Measurements from ENCODE around the gene CRYBG2. TPM values are rescaled to one million over a fixed set of nuclear protein-coding genes. Genes with fewer than 3 reads are reported as not detected.
A peak's percentile ranks its signal among the peaks of the same experiment; 100 is the strongest.
"Not testable (repeated sequence)": the region's sequence is repeated elsewhere in the genome, so short reads cannot be mapped to it uniquely, and the experiment has no call there.

CRYBG2 gene
- total RNA-seq, 3 donors from 2014 or later, result 0.16 to 0.45 (median 0.30) TPM

DNA sequence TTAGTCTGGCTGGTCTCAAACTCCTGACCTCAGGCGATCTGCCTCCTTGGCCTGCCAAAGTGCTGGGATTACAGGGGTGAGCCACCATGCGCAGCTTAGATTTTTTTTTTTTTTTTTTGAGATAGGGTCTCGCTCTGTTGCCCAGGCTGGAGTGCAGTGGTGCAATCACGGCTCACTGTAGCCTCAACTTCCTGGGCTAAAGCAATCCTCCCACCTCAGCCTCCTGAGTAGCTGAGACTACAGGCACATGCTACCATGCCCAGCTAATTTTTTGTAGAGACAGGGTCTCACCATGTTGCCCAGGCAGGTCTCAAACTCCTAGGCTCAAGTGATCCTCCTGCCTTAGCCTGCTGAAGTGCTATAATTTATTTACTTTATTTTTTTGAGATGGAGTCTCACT is 24.6 kb downstream of the CRYBG2 start:
- H3K4me3 Mint-ChIP-seq; ATAC-seq; H3K9me3 Mint-ChIP-seq; DNase-seq; H3K4me1 Mint-ChIP-seq (ENCODE audit: low read depth); H3K27me3 Mint-ChIP-seq (ENCODE audit: low read depth); H3K36me3 Mint-ChIP-seq (ENCODE audit: insufficient read depth): not testable (repeated sequence)

GRCh38 chr1:26328597-26328996 is 25.3 kb downstream of the CRYBG2 start:
- ATAC-seq, result no peak
- H3K9me3 Mint-ChIP-seq, result no peaks in the 10 kb centered on the region
- no peaks in the 10 kb centered on the region for H3K27me3 Mint-ChIP-seq (ENCODE audit: low read depth)
- no peak overlapping the region for H3K4me3 Mint-ChIP-seq
- peaks cover 1% of the 10 kb centered on the region for H3K4me1 Mint-ChIP-seq (ENCODE audit: low read depth)
- DNase-seq, result no peak
- H3K36me3 Mint-ChIP-seq (ENCODE audit: insufficient read depth), result peaks cover 3% of the 10 kb centered on the region

DNA sequence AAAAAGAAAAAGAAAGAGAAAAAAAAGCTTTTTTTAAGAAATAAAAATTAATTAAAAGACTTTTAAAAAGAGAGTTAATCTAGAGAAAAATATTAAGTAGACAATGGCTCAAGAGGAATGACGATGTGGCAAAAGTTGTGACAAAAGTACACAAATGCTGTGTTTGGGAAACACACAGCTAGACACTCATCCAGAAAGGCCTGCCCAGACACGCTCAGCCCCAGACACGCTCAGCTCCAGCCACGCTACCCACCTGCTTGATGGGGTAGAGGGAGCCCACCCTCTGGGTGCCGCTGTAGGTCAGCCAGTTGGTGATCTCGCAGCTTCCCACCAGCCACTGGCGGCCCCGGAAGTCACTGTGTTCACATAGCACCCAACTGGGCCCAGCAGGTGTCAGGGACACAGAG is 26.0 kb downstream of the CRYBG2 start:
- Mint-ChIP-seq H3K4me1 (ENCODE audit: low read depth) (peaks cover 5% of the 10 kb centered on the region), H3K4me3 (no peak overlapping the region), H3K9me3 (no peaks in the 10 kb centered on the region), H3K27me3 (ENCODE audit: low read depth) (no peaks in the 10 kb centered on the region), H3K36me3 (ENCODE audit: insufficient read depth) (peaks cover 3% of the 10 kb centered on the region)
- ATAC-seq (no peak), DNase-seq (no peak)

DNA sequence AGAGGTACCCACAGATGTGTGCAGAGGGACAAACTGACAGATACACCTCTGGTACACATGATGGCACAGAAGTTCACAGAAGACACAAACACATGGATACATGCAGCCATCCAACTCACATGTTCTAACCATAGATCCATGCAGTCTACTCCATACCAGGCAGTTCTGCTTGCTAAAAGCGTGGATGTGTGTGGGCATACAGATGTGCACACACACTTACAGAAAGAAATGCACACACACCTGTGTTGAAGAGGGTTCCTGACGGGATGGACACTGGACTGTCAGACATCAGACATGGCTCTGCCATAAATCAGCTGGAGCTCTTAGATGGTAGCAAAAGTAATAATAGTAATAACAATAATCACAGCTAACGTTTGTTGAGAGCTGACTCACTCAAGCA is 29.4 kb downstream of the CRYBG2 start:
- Mint-ChIP-seq H3K4me1 (ENCODE audit: low read depth) (peaks cover 35% of the 10 kb centered on the region), H3K4me3 (no peak overlapping the region), H3K9me3 (no peaks in the 10 kb centered on the region), H3K36me3 (ENCODE audit: insufficient read depth) (peaks cover 12% of the 10 kb centered on the region), H3K27me3 (ENCODE audit: low read depth) (no peaks in the 10 kb centered on the region)
- DNase-seq (no peak), ATAC-seq (no peak)

GRCh38 chr1:26323382-26323781 is 30.5 kb downstream of the CRYBG2 start:
- no peak for DNase-seq
- peaks cover 43% of the 10 kb centered on the region for H3K4me1 Mint-ChIP-seq (ENCODE audit: low read depth)
- no peaks in the 10 kb centered on the region for H3K9me3 Mint-ChIP-seq
- peaks cover 14% of the 10 kb centered on the region for H3K36me3 Mint-ChIP-seq (ENCODE audit: insufficient read depth)
- no peaks in the 10 kb centered on the region for H3K27me3 Mint-ChIP-seq (ENCODE audit: low read depth)
- no peak for ATAC-seq
- H3K4me3 Mint-ChIP-seq, result no peak overlapping the region

- Mint-ChIP-seq H3K36me3 (ENCODE audit: insufficient read depth) (peaks cover 14% of the 10 kb centered on the region), H3K4me1 (ENCODE audit: low read depth) (peaks cover 57% of the 10 kb centered on the region)
Observed at GRCh38 chr1:26322042-26322331, 31.9 kb downstream of the CRYBG2 start.

DNA sequence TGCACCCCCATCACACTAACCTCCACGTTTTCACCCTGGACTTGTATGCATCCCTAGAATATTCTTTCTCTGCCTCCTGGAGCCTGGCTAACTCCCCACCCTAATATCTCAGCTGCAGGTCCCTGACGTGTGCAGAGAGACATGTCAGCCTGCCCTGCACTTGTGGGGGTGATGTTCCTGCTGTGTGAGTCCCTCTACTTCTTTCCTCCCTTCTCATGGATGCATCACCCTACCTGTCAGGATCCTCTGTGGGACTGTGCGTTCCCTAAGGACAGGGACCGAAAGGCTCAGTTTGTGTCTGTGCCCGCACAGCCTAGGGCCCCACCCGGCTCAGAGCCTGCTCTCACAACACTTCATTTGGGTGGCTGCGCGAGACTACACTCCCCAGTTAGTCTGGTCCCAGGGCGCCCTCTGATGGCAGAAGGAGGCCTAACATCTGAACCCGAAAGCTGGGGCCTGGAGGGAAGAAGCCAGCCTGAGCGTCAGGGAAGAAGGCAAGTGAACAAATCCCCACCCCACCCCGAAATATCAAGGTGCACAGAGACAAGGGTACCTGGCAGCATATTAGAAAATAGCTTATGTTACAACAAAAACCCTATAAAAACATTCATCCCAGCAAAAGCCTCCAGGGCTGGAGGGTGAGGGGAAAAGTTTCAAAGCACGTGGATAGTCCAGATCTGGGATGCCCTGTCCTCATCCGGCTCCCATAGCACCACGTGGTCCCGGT is 32.5 kb downstream of the CRYBG2 start:
- Mint-ChIP-seq H3K4me1 (ENCODE audit: low read depth) (peaks cover 62% of the 10 kb centered on the region), H3K36me3 (ENCODE audit: insufficient read depth) (peaks cover 14% of the 10 kb centered on the region), H3K9me3 (no peaks in the 10 kb centered on the region), H3K4me3 (peak overlapping the region; percentile 79), H3K27me3 (ENCODE audit: low read depth) (no peaks in the 10 kb centered on the region)
- peak; percentile 97 for DNase-seq
- ATAC-seq, result peak; percentile 74 to 81

More at GRCh38 chr1:26322042-26322331, 31.9 kb downstream of the CRYBG2 start:
- no peaks in the 10 kb centered on the region for H3K27me3 Mint-ChIP-seq (ENCODE audit: low read depth)
- ATAC-seq, result no peak
- H3K9me3 Mint-ChIP-seq, result no peaks in the 10 kb centered on the region
- H3K4me3 Mint-ChIP-seq, result no peak overlapping the region
- no peak for DNase-seq

GRCh38 chr1:26320896-26321295 is 33.0 kb downstream of the CRYBG2 start:
- Mint-ChIP-seq H3K4me3 (peak overlapping the region; percentile 79), H3K36me3 (ENCODE audit: insufficient read depth) (peaks cover 14% of the 10 kb centered on the region), H3K9me3 (no peaks in the 10 kb centered on the region), H3K27me3 (ENCODE audit: low read depth) (no peaks in the 10 kb centered on the region), H3K4me1 (ENCODE audit: low read depth) (peaks cover 67% of the 10 kb centered on the region)
- DNase-seq (no peak), ATAC-seq (peak in 1 of 2 donors; percentile 4)

GRCh38 chr1:26318338-26319064 is 35.4 kb downstream of the CRYBG2 start:
- no peaks in the 10 kb centered on the region for H3K9me3 Mint-ChIP-seq
- peak; percentile 16 to 19 for ATAC-seq
- H3K4me1 Mint-ChIP-seq (ENCODE audit: low read depth), result peaks cover 87% of the 10 kb centered on the region
- DNase-seq, result peak; percentile 22
- H3K27me3 Mint-ChIP-seq (ENCODE audit: low read depth), result no peaks in the 10 kb centered on the region
- peaks cover 11% of the 10 kb centered on the region for H3K36me3 Mint-ChIP-seq (ENCODE audit: insufficient read depth)
- peak overlapping the region; percentile 91 for H3K4me3 Mint-ChIP-seq

GRCh38 chr1:26317612-26318337 is 36.2 kb downstream of the CRYBG2 start, which contains the start of gene CD52:
CD52 (plus strand) TSS chr1:26317958; CDS start chr1:26318018, 60 bp downstream.
- H3K4me3 Mint-ChIP-seq, result peak within 1 kb of the TSS; percentile 91
- peaks cover 88% of the 10 kb centered on the region for H3K4me1 Mint-ChIP-seq (ENCODE audit: low read depth)
- H3K27me3 Mint-ChIP-seq (ENCODE audit: low read depth), result no peaks in the 10 kb centered on the region
- H3K36me3 Mint-ChIP-seq (ENCODE audit: insufficient read depth), result peaks cover 11% of the 10 kb centered on the region
- ATAC-seq (peak; percentile 58 to 64), DNase-seq (peak; percentile 70)
- no peaks in the 10 kb centered on the region for H3K9me3 Mint-ChIP-seq

- DNase-seq (no peak), ATAC-seq (no peak)
- H3K27me3 Mint-ChIP-seq (ENCODE audit: low read depth), result no peaks in the 10 kb centered on the region
- H3K4me1 Mint-ChIP-seq (ENCODE audit: low read depth), result peaks cover 82% of the 10 kb centered on the region
- H3K9me3 Mint-ChIP-seq, result no peaks in the 10 kb centered on the region
- peaks cover 11% of the 10 kb centered on the region for H3K36me3 Mint-ChIP-seq (ENCODE audit: insufficient read depth)
- H3K4me3 Mint-ChIP-seq, result peak overlapping the region; percentile 91
Observed at GRCh38 chr1:26317146-26317545, 36.8 kb downstream of the CRYBG2 start.

- H3K9me3 Mint-ChIP-seq, result no peaks in the 10 kb centered on the region
- ATAC-seq (no peak), DNase-seq (no peak)
- no peaks in the 10 kb centered on the region for H3K27me3 Mint-ChIP-seq (ENCODE audit: low read depth)
- H3K4me1 Mint-ChIP-seq (ENCODE audit: low read depth), result peaks cover 74% of the 10 kb centered on the region
- peaks cover 6% of the 10 kb centered on the region for H3K36me3 Mint-ChIP-seq (ENCODE audit: insufficient read depth)
- peak overlapping the region; percentile 91 for H3K4me3 Mint-ChIP-seq
Observed at GRCh38 chr1:26315874-26316850, 37.8 kb downstream of the CRYBG2 start.

- Mint-ChIP-seq H3K9me3 (no peaks in the 10 kb centered on the region), H3K27me3 (ENCODE audit: low read depth) (no peaks in the 10 kb centered on the region), H3K36me3 (ENCODE audit: insufficient read depth) (peaks cover 2% of the 10 kb centered on the region), H3K4me3 (no peak overlapping the region), H3K4me1 (ENCODE audit: low read depth) (peaks cover 60% of the 10 kb centered on the region)
- DNase-seq, result no peak
- no peak for ATAC-seq
Observed at GRCh38 chr1:26314501-26314900, 39.4 kb downstream of the CRYBG2 start.

Measured in activated T-cell treated with anti-CD3 and anti-CD28 coated beads, Interleukin-2, amount 50 U/mL, for 4 hours (primary cell).